IMR-90 (cell line): ENCODE data around the gene PRKD1.

Experiments
- BHLHE40 ChIP-seq: fragments of 150-350 bp; IDR thresholded peaks from 2 replicates; pipeline ENCODE4 v1.6.1; 2016; ENCODE audit warnings: mild to moderate bottlenecking, low read depth, low read length
- CTCF ChIP-seq: conservative IDR thresholded peaks from 2 replicates; pipeline ENCODE4 v1.5.1; 2012; ENCODE audit warnings: mild to moderate bottlenecking, low read depth, low read length, improper control_type of control experiment

GRCh38 chr14:29788093-29788492, 139.6 kb downstream of the PRKD1 start:
- TF ChIP-seq CTCF, result no peak
- no peak for TF ChIP-seq BHLHE40
